ENCODE data around the gene VPS52. TPM values are rescaled to one million over a fixed set of nuclear protein-coding genes. Genes with fewer than 3 reads are reported as not detected.
A peak's percentile ranks its signal among the peaks of the same experiment; 100 is the strongest.

Gene VPS52
- total and polyA plus RNA-seq, 9 of the 15 experiments (the other 6 are each of a cell fraction or from before 2014, with no cell fraction given): 24.4 to 103 (median 40.2) TPM

- TF ChIP-seq, protein P1, sequence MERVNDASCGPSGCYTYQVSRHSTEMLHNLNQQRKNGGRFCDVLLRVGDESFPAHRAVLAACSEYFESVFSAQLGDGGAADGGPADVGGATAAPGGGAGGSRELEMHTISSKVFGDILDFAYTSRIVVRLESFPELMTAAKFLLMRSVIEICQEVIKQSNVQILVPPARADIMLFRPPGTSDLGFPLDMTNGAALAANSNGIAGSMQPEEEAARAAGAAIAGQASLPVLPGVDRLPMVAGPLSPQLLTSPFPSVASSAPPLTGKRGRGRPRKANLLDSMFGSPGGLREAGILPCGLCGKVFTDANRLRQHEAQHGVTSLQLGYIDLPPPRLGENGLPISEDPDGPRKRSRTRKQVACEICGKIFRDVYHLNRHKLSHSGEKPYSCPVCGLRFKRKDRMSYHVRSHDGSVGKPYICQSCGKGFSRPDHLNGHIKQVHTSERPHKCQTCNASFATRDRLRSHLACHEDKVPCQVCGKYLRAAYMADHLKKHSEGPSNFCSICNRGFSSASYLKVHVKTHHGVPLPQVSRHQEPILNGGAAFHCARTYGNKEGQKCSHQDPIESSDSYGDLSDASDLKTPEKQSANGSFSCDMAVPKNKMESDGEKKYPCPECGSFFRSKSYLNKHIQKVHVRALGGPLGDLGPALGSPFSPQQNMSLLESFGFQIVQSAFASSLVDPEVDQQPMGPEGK (CRISPR knock-in tag; IDR thresholded peaks at IDR 0.05; ENCODE audit: borderline replicate concordance): no peak; the same call in 1 of the 2 replicates
- TF ChIP-seq HNRNPLL (IDR thresholded peaks at IDR 0.05; ENCODE audit: low read depth, low read length, poor library complexity, severe bottlenecking) (peak; percentile 52), GABPA (tag; conservative IDR thresholded peaks at IDR 0.05; ENCODE audit: low read depth) (peak; percentile 100), MBD2 (IDR thresholded peaks at IDR 0.05; ENCODE audit: borderline replicate concordance, low read depth) (peak; percentile 92), HDAC1 (IDR thresholded peaks at IDR 0.05) (peak; percentile 51 to 98; a peak in 3 of 4 replicates), BRD9 (IDR thresholded peaks at IDR 0.05; ENCODE audit: low read depth, partially characterized antibody) (peak; percentile 98), HNRNPH1 (optimal IDR thresholded peaks at IDR 0.05; ENCODE audit: low read depth, low read length) (no peak), SUPT5H (IDR thresholded peaks at IDR 0.05) (peak; percentile 100), HDAC3 (IDR thresholded peaks at IDR 0.05; ENCODE audit: borderline replicate concordance, partially characterized antibody) (peak; percentile 78), ZBTB7A (IDR thresholded peaks at IDR 0.05; ENCODE audit: borderline replicate concordance, control insufficient read depth, low read depth, low read length) (peak; percentile 52; the same call in 1 of the 2 replicates), ZNF232 (CRISPR knock-in tag; IDR thresholded peaks at IDR 0.05) (peak; percentile 65; the same call in 1 of the 2 replicates), ETV5 (CRISPR knock-in tag; IDR thresholded peaks at IDR 0.05; ENCODE audit: low read depth) (peak; percentile 85), ZNF785 (CRISPR knock-in tag; IDR thresholded peaks at IDR 0.05) (no peak; the same call in 1 of the 2 replicates)
- TF ChIP-seq, protein P2, sequence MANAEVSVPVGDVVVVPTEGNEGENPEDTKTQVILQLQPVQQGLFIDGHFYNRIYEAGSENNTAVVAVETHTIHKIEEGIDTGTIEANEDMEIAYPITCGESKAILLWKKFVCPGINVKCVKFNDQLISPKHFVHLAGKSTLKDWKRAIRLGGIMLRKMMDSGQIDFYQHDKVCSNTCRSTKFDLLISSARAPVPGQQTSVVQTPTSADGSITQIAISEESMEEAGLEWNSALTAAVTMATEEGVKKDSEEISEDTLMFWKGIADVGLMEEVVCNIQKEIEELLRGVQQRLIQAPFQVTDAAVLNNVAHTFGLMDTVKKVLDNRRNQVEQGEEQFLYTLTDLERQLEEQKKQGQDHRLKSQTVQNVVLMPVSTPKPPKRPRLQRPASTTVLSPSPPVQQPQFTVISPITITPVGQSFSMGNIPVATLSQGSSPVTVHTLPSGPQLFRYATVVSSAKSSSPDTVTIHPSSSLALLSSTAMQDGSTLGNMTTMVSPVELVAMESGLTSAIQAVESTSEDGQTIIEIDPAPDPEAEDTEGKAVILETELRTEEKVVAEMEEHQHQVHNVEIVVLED (CRISPR knock-in tag; IDR thresholded peaks at IDR 0.05): peak; percentile 47
- TF ChIP-seq, protein P3, sequence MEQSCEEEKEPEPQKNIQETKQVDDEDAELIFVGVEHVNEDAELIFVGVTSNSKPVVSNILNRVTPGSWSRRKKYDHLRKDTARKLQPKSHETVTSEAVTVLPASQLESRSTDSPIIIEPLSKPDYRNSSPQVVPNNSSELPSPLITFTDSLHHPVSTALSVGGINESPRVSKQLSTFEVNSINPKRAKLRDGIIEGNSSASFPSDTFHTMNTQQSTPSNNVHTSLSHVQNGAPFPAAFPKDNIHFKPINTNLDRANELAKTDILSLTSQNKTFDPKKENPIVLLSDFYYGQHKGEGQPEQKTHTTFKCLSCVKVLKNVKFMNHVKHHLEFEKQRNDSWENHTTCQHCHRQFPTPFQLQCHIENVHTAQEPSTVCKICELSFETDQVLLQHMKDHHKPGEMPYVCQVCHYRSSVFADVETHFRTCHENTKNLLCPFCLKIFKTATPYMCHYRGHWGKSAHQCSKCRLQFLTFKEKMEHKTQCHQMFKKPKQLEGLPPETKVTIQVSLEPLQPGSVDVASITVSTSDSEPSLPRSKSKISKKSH (CRISPR knock-in tag; IDR thresholded peaks at IDR 0.05): no peak
- TF ChIP-seq, protein P4, sequence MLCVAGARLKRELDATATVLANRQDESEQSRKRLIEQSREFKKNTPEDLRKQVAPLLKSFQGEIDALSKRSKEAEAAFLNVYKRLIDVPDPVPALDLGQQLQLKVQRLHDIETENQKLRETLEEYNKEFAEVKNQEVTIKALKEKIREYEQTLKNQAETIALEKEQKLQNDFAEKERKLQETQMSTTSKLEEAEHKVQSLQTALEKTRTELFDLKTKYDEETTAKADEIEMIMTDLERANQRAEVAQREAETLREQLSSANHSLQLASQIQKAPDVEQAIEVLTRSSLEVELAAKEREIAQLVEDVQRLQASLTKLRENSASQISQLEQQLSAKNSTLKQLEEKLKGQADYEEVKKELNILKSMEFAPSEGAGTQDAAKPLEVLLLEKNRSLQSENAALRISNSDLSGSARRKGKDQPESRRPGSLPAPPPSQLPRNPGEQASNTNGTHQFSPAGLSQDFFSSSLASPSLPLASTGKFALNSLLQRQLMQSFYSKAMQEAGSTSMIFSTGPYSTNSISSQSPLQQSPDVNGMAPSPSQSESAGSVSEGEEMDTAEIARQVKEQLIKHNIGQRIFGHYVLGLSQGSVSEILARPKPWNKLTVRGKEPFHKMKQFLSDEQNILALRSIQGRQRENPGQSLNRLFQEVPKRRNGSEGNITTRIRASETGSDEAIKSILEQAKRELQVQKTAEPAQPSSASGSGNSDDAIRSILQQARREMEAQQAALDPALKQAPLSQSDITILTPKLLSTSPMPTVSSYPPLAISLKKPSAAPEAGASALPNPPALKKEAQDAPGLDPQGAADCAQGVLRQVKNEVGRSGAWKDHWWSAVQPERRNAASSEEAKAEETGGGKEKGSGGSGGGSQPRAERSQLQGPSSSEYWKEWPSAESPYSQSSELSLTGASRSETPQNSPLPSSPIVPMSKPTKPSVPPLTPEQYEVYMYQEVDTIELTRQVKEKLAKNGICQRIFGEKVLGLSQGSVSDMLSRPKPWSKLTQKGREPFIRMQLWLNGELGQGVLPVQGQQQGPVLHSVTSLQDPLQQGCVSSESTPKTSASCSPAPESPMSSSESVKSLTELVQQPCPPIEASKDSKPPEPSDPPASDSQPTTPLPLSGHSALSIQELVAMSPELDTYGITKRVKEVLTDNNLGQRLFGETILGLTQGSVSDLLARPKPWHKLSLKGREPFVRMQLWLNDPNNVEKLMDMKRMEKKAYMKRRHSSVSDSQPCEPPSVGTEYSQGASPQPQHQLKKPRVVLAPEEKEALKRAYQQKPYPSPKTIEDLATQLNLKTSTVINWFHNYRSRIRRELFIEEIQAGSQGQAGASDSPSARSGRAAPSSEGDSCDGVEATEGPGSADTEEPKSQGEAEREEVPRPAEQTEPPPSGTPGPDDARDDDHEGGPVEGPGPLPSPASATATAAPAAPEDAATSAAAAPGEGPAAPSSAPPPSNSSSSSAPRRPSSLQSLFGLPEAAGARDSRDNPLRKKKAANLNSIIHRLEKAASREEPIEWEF (CRISPR knock-in tag; IDR thresholded peaks at IDR 0.05): no peak
Measured at GRCh38 chr6:33271468-33272274, at the start of gene VPS52, which contains the start of gene RPS18 (continued).
